Ovary (tissue), 9 donors: ENCODE measurements around the gene DSG1. TPM values are rescaled to one million over a fixed set of nuclear protein-coding genes. Genes with fewer than 3 reads are reported as not detected.

Experiments
- DNase-seq, 5 donors: peaks; one replicate each; pipeline ENCODE4 v3.0.0-alpha.2; 2019 to 2020
- H3K27ac ChIP-seq, 2 donors: fragments of 200-600 bp; one replicate each; pipeline versions ENCODE4 v1.5.1 to v1.8.0; 2019 to 2022
- H3K27me3 ChIP-seq: fragments of 200-600 bp; one replicate; pipeline ENCODE4 v1.8.0; 2022
- H3K36me3 ChIP-seq: fragments of 200-600 bp; sonication (generic); one replicate; pipeline ENCODE4 v1.5.1; 2019
- H3K4me1 ChIP-seq: one replicate; pipeline ENCODE4 v1.8.1; 2013; ENCODE audit warnings: mild to moderate bottlenecking, moderate library complexity; ENCODE audit not compliant: insufficient read depth
- H3K4me3 ChIP-seq: fragments of 200-600 bp; sonication (generic); one replicate; pipeline ENCODE4 v1.5.1; 2017
- H3K9me3 ChIP-seq, 2 donors: fragments of 200-600 bp in 1 of 2; sonication (generic) in 1 of 2; one replicate each; pipeline versions ENCODE4 v1.5.1 to v1.8.1; 2013 to 2019; ENCODE audit warnings: mild to moderate bottlenecking in 1 of 2, moderate library complexity in 1 of 2
- EP300 ChIP-seq: sonication (generic); formaldehyde crosslinking; IDR thresholded peaks from one replicate; pipeline ENCODE4 v1.6.1; 2017; ENCODE audit warnings: antibody characterized with exemption
- POLR2A ChIP-seq: fragments of 450-650 bp; IDR thresholded peaks from one replicate; pipeline ENCODE4 v1.6.1; 2017; ENCODE audit warnings: antibody characterized with exemption, mild to moderate bottlenecking, moderate library complexity
- WGBS, 3 donors: extraction: QIAGEN DNeasy Blood & Tissue Kit in 1 of 3; methylation state at CpG; one replicate each; pipeline versions ENCODE4 v1.1.5 to v1.1.7; 2013 to 2017; 5-methylcytosine and 5-hydroxymethylcytosine counted together
- intact Hi-C, 4 donors: fragments of 100-400 bp; cut with DNase I; formaldehyde crosslinking; loops; one replicate each; pipeline versions ENCODE4 v1.11.0 to v1.15.1; 2022 to 2023
- polyA plus RNA-seq, 2 donors: library from polyadenylated mRNA; stranded (reverse); fragments of 200-250 nt in 1 of 2; fragments of 350-450 nt in 1 of 2; fragmentation: Illumina TruSeq in 1 of 2; extraction: RNeasy Lipid Tissue Mini Kit (QIAGEN cat#74804) in 1 of 2; gene quantifications; one replicate each; pipeline ENCODE4 v1.2.3, GENCODE V29; 2013 to 2014
- total RNA-seq, 7 donors: library from RNA; depleted of rRNA in 2 of 7; stranded (reverse); fragments of >200 nt in 2 of 7; fragmentation: NEBNext Ultra II Directional in 3 of 7; extraction: Animal tissue kit (Norgen Biotek cat#: 25700) in 3 of 7; gene quantifications; one replicate each; pipeline versions ENCODE4 v1.1.0 to v1.2.4, GENCODE V29; 2016 to 2023
- TF ChIP-seq, protein P1 (sequence below), 3 donors: fragments of 450-650 bp in 2 of 3; fragments of 200-600 bp in 1 of 3; IDR thresholded peaks; one replicate each; pipeline versions ENCODE4 v1.5.1 to v1.8.0; 2016 to 2022; ENCODE audit warnings: antibody characterized with exemption in 3 of 3, mild to moderate bottlenecking in 1 of 3
- donor health status: DM: no; HTN: no; CAD: no; lungs with moderate emphysema.
- donor health status: DM: no; HTN: no; CAD: no.
- donor health status: Bipolar disorder and iron deficiency.
- donor health status: DM: yes; HTN: yes; CAD: no.
- donor health status: DM: no; HTN: no; CAD: no.
- donor health status: DM: yes; HTN: yes; CAD: no.

DSG1 gene
- total and polyA plus RNA-seq, 9 donors = not detected

DNA sequence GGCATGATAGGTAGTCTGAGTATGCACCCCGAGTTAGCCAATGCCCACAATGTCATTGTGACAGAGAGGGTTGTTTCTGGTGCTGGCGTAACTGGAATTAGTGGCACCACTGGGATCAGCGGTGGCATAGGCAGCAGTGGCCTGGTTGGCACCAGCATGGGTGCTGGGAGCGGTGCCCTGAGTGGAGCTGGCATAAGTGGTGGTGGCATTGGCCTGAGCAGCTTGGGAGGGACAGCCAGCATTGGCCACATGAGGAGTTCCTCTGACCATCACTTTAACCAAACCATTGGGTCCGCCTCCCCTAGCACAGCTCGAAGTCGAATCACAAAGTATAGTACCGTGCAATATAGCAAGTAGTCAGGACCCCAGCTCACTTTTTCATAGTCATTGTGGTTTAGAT is 37.0 kb downstream of the DSG1 start:
- no peaks in the 10 kb centered on the region for H3K9me3 ChIP-seq
- H3K4me1 ChIP-seq = no peaks in the 10 kb centered on the region
- H3K36me3 ChIP-seq = no peaks in the 10 kb centered on the region
- intact Hi-C loops = no loop called here
- no peak overlapping the region for H3K4me3 ChIP-seq
- no peaks in the 10 kb centered on the region for H3K27me3 ChIP-seq
- no peak overlapping the region for H3K27ac ChIP-seq
- no peak for DNase-seq
- 93 to 96% (median 95%) methylated on average over 8 of the region's 8 CpGs for WGBS, 3 donors
- TF ChIP-seq EP300 (no peak), POLR2A (no peak)
- TF ChIP-seq, protein P1, sequence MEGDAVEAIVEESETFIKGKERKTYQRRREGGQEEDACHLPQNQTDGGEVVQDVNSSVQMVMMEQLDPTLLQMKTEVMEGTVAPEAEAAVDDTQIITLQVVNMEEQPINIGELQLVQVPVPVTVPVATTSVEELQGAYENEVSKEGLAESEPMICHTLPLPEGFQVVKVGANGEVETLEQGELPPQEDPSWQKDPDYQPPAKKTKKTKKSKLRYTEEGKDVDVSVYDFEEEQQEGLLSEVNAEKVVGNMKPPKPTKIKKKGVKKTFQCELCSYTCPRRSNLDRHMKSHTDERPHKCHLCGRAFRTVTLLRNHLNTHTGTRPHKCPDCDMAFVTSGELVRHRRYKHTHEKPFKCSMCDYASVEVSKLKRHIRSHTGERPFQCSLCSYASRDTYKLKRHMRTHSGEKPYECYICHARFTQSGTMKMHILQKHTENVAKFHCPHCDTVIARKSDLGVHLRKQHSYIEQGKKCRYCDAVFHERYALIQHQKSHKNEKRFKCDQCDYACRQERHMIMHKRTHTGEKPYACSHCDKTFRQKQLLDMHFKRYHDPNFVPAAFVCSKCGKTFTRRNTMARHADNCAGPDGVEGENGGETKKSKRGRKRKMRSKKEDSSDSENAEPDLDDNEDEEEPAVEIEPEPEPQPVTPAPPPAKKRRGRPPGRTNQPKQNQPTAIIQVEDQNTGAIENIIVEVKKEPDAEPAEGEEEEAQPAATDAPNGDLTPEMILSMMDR (IDR thresholded peaks at IDR 0.05) = no peak

DNA sequence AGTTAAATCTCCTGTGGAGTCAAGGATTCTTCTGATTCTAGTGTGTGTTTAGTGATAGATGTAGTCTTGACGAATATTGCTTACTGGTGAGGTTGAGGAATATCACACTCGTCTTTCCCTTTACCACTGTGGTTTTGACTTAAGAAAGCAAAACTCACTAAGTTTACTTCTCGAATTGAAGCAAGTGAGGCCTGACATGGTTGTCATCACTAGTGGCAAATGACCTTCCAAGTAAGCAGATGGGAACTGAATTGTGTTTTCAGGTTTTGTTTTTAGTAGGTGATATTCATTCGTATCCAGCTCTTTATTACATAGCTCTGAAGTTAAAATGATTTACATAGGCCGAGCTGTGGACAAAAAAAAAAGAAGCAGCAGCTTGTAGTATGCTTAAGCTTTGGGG is 38.1 kb downstream of the DSG1 start:
- Histone ChIP-seq H3K36me3 (no peaks in the 10 kb centered on the region), H3K9me3 (no peaks in the 10 kb centered on the region), H3K27me3 (no peaks in the 10 kb centered on the region), H3K4me3 (no peak overlapping the region), H3K4me1 (no peaks in the 10 kb centered on the region), H3K27ac (no peak overlapping the region)
- no peak for DNase-seq
- WGBS, 3 donors = 80 to 84% (median 80%) methylated on average over 5 of the region's 5 CpGs
- no peak for TF ChIP-seq EP300
- TF ChIP-seq, protein P1 (IDR thresholded peaks at IDR 0.05) = no peak
- TF ChIP-seq POLR2A = no peak
- intact Hi-C loops = no loop called here

DNA sequence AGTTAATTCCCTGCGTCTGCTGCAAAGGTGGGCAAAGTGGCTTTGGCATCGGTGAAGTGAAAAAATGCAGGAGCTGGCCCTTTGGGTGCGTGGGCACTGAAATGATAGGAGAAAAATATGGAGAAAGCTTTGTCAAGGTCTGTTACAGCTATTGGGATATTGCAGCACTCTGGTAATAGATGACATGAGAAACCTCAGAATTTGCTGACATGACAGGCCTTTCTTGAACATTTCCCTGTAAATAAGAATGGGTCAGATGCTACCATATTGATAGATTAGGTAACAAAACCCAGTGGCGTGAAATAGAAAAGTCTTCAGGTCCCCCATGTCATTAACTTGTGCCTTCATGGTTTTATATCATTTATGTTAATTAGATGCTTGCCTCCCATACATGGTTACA is 46.2 kb downstream of the DSG1 start:
- H3K36me3 ChIP-seq = no peaks in the 10 kb centered on the region
- TF ChIP-seq EP300 (no peak), POLR2A (no peak)
- TF ChIP-seq, protein P1 (IDR thresholded peaks at IDR 0.05) = no peak
- no peaks in the 10 kb centered on the region for H3K4me1 ChIP-seq
- no peak overlapping the region for H3K27ac ChIP-seq
- intact Hi-C loops = no loop called here
- H3K9me3 ChIP-seq = no peaks in the 10 kb centered on the region
- H3K4me3 ChIP-seq = no peak overlapping the region
- DNase-seq = no peak
- no peaks in the 10 kb centered on the region for H3K27me3 ChIP-seq
- WGBS, 3 donors = 92 to 95% (median 94%) methylated on average over 4 of the region's 4 CpGs

DNA sequence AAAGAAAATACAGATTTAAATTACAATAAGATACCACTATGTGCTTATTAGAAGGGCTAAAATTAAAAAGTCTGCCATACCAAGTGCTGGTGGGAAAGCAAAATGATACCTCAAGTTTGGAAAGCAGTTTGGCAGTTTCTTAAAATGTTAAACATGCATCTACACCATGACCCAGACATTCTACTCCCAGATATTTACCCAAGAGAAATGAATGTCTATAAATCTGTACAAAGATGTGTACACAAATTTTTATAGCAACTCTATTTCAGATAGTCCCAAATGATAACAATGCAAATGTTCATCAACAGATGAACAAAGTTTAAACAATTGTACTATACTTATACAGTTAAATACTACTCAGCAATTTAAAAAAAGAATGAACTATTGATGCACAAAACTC is 51.5 kb downstream of the DSG1 start:
- H3K36me3 ChIP-seq = no peaks in the 10 kb centered on the region
- intact Hi-C loops = no loop called here

More for the DNA sequence above, 51.5 kb downstream of the DSG1 start:
- no peak for DNase-seq
- Histone ChIP-seq H3K27ac (no peak overlapping the region), H3K27me3 (no peaks in the 10 kb centered on the region), H3K4me1 (no peaks in the 10 kb centered on the region), H3K9me3 (no peaks in the 10 kb centered on the region), H3K4me3 (no peak overlapping the region)
- TF ChIP-seq, protein P1 (IDR thresholded peaks at IDR 0.05) = no peak
- TF ChIP-seq EP300 (no peak), POLR2A (no peak)
